ENCODE measurements around the gene ZNF614. TPM values are rescaled to one million over a fixed set of nuclear protein-coding genes. Genes with fewer than 3 reads are reported as not detected.

The ZNF614 gene
- total and polyA plus RNA-seq, 9 of the 15 experiments (the other 6 are each of a cell fraction or from before 2014, with no cell fraction given) = 4.9 to 16.3 (median 11.4) TPM

DNA sequence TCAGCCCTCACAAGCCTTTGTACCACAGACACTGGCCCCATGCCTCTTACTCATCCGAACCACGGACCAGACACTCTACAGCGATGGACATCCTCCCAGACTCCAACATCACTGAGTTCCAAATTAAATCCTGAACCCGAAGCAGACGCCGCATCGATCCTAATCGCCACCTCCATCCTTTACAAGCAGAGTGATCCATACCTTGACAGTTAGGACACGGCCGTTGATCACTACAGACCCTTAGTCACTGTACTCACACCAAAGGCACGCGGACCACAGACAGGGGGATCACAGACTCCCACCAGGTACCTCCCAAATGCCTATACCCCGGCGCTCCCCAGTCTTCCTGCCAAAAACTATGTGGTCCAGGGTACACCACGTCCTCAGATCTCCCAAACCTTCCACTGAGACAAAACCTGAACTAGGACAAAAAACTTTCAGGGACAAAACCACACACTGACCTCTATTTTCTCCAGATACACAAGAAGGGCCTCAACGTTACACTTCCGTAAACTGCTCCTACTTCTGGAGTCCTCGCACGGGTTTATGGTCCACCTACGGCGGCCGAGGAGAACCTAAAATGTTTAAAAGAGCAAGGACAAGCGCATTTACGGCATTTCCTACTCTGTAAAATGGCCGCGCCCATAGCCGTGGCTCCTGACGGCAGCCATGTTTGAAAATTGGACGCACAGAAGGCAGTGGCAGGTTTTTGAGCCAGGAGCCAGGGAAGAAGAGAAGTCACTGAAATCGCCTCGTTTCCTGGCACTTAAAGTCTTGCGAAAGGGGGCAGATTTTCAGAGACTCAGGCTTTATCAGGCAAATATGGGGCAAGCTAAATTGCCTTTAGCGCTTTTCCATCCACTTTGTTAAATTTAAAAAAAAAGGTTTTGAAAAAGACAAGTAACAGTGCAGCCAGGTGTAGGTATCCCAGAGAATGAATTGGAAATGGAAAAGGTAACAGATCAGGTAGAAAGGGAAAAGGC, 41.6 kb downstream of the ZNF614 start, which contains the start of gene ZNF350 (continued):
- TF ChIP-seq, protein P1, sequence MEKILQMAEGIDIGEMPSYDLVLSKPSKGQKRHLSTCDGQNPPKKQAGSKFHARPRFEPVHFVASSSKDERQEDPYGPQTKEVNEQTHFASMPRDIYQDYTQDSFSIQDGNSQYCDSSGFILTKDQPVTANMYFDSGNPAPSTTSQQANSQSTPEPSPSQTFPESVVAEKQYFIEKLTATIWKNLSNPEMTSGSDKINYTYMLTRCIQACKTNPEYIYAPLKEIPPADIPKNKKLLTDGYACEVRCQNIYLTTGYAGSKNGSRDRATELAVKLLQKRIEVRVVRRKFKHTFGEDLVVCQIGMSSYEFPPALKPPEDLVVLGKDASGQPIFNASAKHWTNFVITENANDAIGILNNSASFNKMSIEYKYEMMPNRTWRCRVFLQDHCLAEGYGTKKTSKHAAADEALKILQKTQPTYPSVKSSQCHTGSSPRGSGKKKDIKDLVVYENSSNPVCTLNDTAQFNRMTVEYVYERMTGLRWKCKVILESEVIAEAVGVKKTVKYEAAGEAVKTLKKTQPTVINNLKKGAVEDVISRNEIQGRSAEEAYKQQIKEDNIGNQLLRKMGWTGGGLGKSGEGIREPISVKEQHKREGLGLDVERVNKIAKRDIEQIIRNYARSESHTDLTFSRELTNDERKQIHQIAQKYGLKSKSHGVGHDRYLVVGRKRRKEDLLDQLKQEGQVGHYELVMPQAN (IDR thresholded peaks at IDR 0.05; ENCODE audit: borderline replicate concordance) = peak; percentile 42; the same call in 1 of the 2 replicates
- TF ChIP-seq KLF13 (tag; IDR thresholded peaks at IDR 0.05; ENCODE audit: borderline replicate concordance, low read depth) = no peak
- TF ChIP-seq ZNF780A (CRISPR knock-in tag; IDR thresholded peaks at IDR 0.05) = no peak
- no peak for TF ChIP-seq SMAD4 (CRISPR knock-in tag; conservative IDR thresholded peaks at IDR 0.05)
- TF ChIP-seq ILF3 (IDR thresholded peaks at IDR 0.05; ENCODE audit: borderline replicate concordance) = no peak
- TF ChIP-seq TEAD1 (CRISPR knock-in tag; IDR thresholded peaks at IDR 0.05) = peak; percentile 42 to 43; a peak in 2 of 4 replicates
- peak; percentile 51 for TF ChIP-seq GABPA (tag; conservative IDR thresholded peaks at IDR 0.05; ENCODE audit: low read depth)
- no peak for TF ChIP-seq PCBP2 (IDR thresholded peaks at IDR 0.05; ENCODE audit: low read depth, low read length, poor library complexity, severe bottlenecking)
- TF ChIP-seq EWSR1 (IDR thresholded peaks at IDR 0.05; ENCODE audit: borderline replicate concordance, low read depth, partially characterized antibody) = no peak
- peak; percentile 94 for TF ChIP-seq POU5F1 (IDR thresholded peaks at IDR 0.05; ENCODE audit: borderline replicate concordance, low read depth, low read length, partially characterized antibody)
- no peak for TF ChIP-seq U2AF2 (optimal IDR thresholded peaks at IDR 0.05; ENCODE audit: low read depth, low read length)
- TF ChIP-seq HMG20A (CRISPR knock-in tag; conservative IDR thresholded peaks at IDR 0.05) = no peak
- TF ChIP-seq, protein P2, sequence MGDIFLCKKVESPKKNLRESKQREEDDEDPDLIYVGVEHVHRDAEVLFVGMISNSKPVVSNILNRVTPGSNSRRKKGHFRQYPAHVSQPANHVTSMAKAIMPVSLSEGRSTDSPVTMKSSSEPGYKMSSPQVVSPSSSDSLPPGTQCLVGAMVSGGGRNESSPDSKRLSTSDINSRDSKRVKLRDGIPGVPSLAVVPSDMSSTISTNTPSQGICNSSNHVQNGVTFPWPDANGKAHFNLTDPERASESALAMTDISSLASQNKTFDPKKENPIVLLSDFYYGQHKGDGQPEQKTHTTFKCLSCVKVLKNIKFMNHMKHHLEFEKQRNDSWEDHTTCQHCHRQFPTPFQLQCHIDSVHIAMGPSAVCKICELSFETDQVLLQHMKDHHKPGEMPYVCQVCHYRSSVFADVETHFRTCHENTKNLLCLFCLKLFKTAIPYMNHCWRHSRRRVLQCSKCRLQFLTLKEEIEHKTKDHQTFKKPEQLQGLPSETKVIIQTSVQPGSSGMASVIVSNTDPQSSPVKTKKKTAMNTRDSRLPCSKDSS (IDR thresholded peaks at IDR 0.05; ENCODE audit: low read depth, partially characterized antibody) = no peak
- TF ChIP-seq, protein P3, sequence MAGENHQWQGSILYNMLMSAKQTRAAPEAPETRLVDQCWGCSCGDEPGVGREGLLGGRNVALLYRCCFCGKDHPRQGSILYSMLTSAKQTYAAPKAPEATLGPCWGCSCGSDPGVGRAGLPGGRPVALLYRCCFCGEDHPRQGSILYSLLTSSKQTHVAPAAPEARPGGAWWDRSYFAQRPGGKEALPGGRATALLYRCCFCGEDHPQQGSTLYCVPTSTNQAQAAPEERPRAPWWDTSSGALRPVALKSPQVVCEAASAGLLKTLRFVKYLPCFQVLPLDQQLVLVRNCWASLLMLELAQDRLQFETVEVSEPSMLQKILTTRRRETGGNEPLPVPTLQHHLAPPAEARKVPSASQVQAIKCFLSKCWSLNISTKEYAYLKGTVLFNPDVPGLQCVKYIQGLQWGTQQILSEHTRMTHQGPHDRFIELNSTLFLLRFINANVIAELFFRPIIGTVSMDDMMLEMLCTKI (IDR thresholded peaks at IDR 0.05; ENCODE audit: partially characterized antibody) = no peak
- peak; percentile 83 for TF ChIP-seq SPI1 (IDR thresholded peaks at IDR 0.05; ENCODE audit: borderline replicate concordance, low read depth, low read length)
- TF ChIP-seq ZNF695 (CRISPR knock-in tag; IDR thresholded peaks at IDR 0.05) = no peak

All from K562 (cell line).